Panc1 (cell line): ENCODE measurements around the gene IRF6. TPM values are rescaled to one million over a fixed set of nuclear protein-coding genes. Genes with fewer than 3 reads are reported as not detected.

Experiments used
- ATAC-seq: fragments of 200-7000 bp; cut with Tn5 transposase; 2 replicates; pipeline ENCODE4 v1.9.1; 2020; ENCODE audit warnings: mild to moderate bottlenecking, moderate library complexity
- BruUV-seq: library from RNA; stranded (reverse); fragments of 400-500 nt; replicated peaks from 2 replicates; lab custom pipeline; 2021; lab: Mats Ljungman, UMichigan
- CTCF ChIA-PET: fragments of 300-600 bp; sonication (Branson Sonifier 250); formaldehyde crosslinking; loops from one replicate; lab custom pipeline; 2022; ENCODE audit warnings: antibody characterized with exemption; lab: Charles Lee
- POLR2A ChIA-PET: fragments of 300-600 bp; sonication (Branson Sonifier 250); formaldehyde crosslinking; loops from one replicate; lab custom pipeline; 2022; ENCODE audit warnings: antibody characterized with exemption; lab: Charles Lee
- DNase-seq: peaks from one replicate; pipeline ENCODE4 v3.0.0-alpha.2; 2010; ENCODE audit warnings: low read depth, low spot score
- H3K27ac ChIP-seq: 2 replicates; pipeline ENCODE4 v1.5.1; 2011; ENCODE audit warnings: mild to moderate bottlenecking, low read length, inconsistent platforms
- H3K27me3 ChIP-seq: fragments of 200-500 bp; sonication (Bioruptor generic); 2 replicates; pipeline ENCODE4 v1.6.0; 2014; ENCODE audit warnings: low read length, inconsistent platforms; ENCODE audit not compliant: control insufficient read depth, insufficient read depth
- H3K36me3 ChIP-seq: fragments of 200-500 bp; sonication (Bioruptor generic); 2 replicates; pipeline ENCODE4 v1.5.1; 2014; ENCODE audit warnings: inconsistent platforms, mild to moderate bottlenecking, low read length, moderate library complexity; ENCODE audit not compliant: control insufficient read depth, insufficient read depth
- H3K4me1 ChIP-seq: 2 replicates; pipeline ENCODE4 v1.5.1; 2011; ENCODE audit warnings: inconsistent platforms, mild to moderate bottlenecking, low read length, moderate library complexity; ENCODE audit not compliant: control insufficient read depth, insufficient read depth
- H3K4me3 ChIP-seq, 2 experiments: 2 replicates each; pipeline ENCODE4 v1.5.1; 2011 to 2012; ENCODE audit warnings: low read depth in 2 of 2, low read length in 2 of 2, mild to moderate bottlenecking in 2 of 2, inconsistent platforms in 1 of 2, moderate library complexity in 1 of 2
- H3K9me3 ChIP-seq: fragments of 200-500 bp; sonication (Bioruptor generic); 2 replicates; pipeline ENCODE4 v1.5.1; 2014; ENCODE audit warnings: low read depth, mild to moderate bottlenecking, inconsistent platforms, low read length, moderate library complexity; ENCODE audit not compliant: control insufficient read depth, insufficient read depth
- POLR2AphosphoS5 ChIP-seq: IDR thresholded peaks from 2 replicates; pipeline ENCODE4 v1.6.1; 2012; ENCODE audit warnings: mild to moderate bottlenecking, low read depth, low read length, moderate library complexity
- SIN3A ChIP-seq: IDR thresholded peaks from 2 replicates; pipeline ENCODE4 v1.6.1; 2012; ENCODE audit warnings: low read depth, mild to moderate bottlenecking, low read length, moderate library complexity, borderline replicate concordance; ENCODE audit not compliant: insufficient read depth
- TCF7L2 ChIP-seq: IDR thresholded peaks from 2 replicates; pipeline ENCODE4 v1.6.1; 2011; ENCODE audit warnings: mild to moderate bottlenecking, low read depth, low read length, inconsistent platforms
- in situ Hi-C: cut with HindIII; loops from 2 replicates; pipeline ENCODE4 v1.10.0; 2016; ENCODE audit warnings: low sequenced_read_pairs, low pct_unique_long_range_greater_than_20kb
- intact Hi-C: fragments of 100-400 bp; cut with micrococcal nuclease; formaldehyde crosslinking; loops from one replicate; pipeline ENCODE4 v1.10.0; 2022; ENCODE audit not compliant: unreplicated experiment
- total RNA-seq: library from RNA; stranded (reverse); gene quantifications from one replicate; pipeline ENCODE4 v1.2.1, GENCODE V29; 2021; ENCODE audit not compliant: unreplicated experiment
- TF ChIP-seq, protein P1 (sequence below), 2 experiments: IDR thresholded peaks; 2 replicates each; pipeline ENCODE4 v1.6.1; 2011 to 2012; ENCODE audit warnings: low read depth in 2 of 2, control low read depth in 1 of 2, low read length in 1 of 2, mild to moderate bottlenecking in 1 of 2, moderate library complexity in 1 of 2; ENCODE audit not compliant: insufficient read depth in 1 of 2
- TF ChIP-seq, protein P2 (sequence below): fragments of 450-650 bp; IDR thresholded peaks from 2 replicates; pipeline ENCODE4 v1.5.1; 2017; ENCODE audit warnings: mild to moderate bottlenecking

Gene IRF6
- total RNA-seq, 1 experiment from 2014 or later = 0.64 TPM

DNA sequence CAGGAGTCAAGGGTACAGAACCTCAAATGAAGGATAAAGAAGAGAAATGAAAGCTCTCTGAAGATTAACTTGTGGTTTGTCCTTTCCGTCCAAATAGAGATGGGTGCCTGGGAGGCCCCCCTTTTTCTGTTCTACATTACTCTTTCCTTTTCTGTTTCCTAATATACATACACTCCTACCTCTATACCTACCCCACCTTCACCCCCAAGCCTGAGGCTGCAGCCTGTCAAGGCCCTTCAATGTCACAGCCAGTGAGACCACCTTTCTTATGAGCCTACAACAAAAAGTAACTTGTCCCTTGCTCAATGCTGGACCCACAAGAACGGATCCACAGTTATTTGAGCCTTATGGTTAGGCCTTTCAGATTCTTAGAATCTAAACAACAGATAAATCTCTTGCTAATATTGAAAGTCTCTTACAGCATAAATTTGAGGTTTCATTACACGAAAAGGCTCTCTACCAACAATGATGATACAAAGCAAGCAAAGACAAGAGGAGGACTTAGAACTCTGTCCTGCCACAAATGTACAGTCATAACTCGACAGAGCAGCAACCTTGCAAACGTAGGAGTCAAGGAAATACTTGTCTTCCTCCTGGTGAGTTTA, 54.2 kb downstream of the IRF6 start:
- in situ Hi-C loops (no loop called here), intact Hi-C loops (no loop called here)
- peaks cover 1% of the 10 kb centered on the region; the same call in 1 of the 2 replicates for H3K27me3 ChIP-seq
- no peak overlapping the region for H3K4me3 ChIP-seq
- TF ChIP-seq, protein P1, sequence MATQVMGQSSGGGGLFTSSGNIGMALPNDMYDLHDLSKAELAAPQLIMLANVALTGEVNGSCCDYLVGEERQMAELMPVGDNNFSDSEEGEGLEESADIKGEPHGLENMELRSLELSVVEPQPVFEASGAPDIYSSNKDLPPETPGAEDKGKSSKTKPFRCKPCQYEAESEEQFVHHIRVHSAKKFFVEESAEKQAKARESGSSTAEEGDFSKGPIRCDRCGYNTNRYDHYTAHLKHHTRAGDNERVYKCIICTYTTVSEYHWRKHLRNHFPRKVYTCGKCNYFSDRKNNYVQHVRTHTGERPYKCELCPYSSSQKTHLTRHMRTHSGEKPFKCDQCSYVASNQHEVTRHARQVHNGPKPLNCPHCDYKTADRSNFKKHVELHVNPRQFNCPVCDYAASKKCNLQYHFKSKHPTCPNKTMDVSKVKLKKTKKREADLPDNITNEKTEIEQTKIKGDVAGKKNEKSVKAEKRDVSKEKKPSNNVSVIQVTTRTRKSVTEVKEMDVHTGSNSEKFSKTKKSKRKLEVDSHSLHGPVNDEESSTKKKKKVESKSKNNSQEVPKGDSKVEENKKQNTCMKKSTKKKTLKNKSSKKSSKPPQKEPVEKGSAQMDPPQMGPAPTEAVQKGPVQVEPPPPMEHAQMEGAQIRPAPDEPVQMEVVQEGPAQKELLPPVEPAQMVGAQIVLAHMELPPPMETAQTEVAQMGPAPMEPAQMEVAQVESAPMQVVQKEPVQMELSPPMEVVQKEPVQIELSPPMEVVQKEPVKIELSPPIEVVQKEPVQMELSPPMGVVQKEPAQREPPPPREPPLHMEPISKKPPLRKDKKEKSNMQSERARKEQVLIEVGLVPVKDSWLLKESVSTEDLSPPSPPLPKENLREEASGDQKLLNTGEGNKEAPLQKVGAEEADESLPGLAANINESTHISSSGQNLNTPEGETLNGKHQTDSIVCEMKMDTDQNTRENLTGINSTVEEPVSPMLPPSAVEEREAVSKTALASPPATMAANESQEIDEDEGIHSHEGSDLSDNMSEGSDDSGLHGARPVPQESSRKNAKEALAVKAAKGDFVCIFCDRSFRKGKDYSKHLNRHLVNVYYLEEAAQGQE (IDR thresholded peaks at IDR 0.05; ENCODE audit: insufficient read depth in 1 of 2, low read depth in 2 of 2, low read length in 1 of 2) = no peak
- TF ChIP-seq TCF7L2 = no peak
- TF ChIP-seq, protein P2, sequence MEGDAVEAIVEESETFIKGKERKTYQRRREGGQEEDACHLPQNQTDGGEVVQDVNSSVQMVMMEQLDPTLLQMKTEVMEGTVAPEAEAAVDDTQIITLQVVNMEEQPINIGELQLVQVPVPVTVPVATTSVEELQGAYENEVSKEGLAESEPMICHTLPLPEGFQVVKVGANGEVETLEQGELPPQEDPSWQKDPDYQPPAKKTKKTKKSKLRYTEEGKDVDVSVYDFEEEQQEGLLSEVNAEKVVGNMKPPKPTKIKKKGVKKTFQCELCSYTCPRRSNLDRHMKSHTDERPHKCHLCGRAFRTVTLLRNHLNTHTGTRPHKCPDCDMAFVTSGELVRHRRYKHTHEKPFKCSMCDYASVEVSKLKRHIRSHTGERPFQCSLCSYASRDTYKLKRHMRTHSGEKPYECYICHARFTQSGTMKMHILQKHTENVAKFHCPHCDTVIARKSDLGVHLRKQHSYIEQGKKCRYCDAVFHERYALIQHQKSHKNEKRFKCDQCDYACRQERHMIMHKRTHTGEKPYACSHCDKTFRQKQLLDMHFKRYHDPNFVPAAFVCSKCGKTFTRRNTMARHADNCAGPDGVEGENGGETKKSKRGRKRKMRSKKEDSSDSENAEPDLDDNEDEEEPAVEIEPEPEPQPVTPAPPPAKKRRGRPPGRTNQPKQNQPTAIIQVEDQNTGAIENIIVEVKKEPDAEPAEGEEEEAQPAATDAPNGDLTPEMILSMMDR = no peak
- TF ChIP-seq SIN3A = no peak
- H3K4me1 ChIP-seq = no peaks in the 10 kb centered on the region
- BruUV-seq = no TSS peak
- ChIA-PET CTCF (no interaction called here), POLR2A (no interaction called here)
- H3K27ac ChIP-seq = no peak overlapping the region
- ATAC-seq (no peak), DNase-seq (no peak)
- H3K36me3 ChIP-seq = no peaks in the 10 kb centered on the region
- no peaks in the 10 kb centered on the region for H3K9me3 ChIP-seq

DNA sequence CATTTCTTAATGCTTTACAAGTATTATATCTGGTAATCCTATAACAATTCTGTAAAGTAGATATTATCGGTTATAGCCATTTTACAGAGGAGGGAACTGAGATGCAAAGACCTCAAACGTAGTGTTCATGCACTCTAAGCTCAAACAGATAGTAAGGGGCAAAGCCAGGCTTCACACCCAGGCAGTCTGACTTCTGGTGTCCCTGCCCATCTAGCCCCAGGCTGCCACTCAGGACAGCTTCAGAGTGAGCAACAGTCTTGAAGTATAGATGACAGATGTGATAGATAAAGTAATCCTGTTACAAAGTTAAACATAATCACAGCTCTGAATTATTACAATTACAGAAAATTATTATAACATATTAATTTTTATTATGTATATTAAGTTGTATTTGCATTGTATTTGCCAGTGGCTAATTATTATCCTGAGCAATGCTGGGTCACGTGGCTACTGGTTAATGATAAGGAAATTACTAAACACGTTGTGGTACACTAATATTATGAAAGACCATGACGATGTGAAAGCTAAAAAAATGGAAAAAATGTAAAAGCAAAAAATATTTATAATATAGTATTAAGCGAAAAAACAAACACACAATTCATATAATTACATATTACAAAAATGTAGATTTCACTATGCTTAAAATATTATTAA, 56.1 kb downstream of the IRF6 start:
- intact Hi-C loops (no loop called here), in situ Hi-C loops (no loop called here)
- H3K9me3 ChIP-seq = no peaks in the 10 kb centered on the region
- no peak overlapping the region for H3K27ac ChIP-seq
- peaks cover 4% of the 10 kb centered on the region; the same call in 1 of the 2 replicates for H3K27me3 ChIP-seq
- no peaks in the 10 kb centered on the region for H3K36me3 ChIP-seq
- TF ChIP-seq, protein P2 = no peak
- no peak for TF ChIP-seq POLR2AphosphoS5
- TF ChIP-seq, protein P1 (IDR thresholded peaks at IDR 0.05; ENCODE audit: insufficient read depth in 1 of 2, low read depth in 2 of 2, low read length in 1 of 2) = no peak
- TF ChIP-seq SIN3A = no peak
- no peak for TF ChIP-seq TCF7L2
- ChIA-PET CTCF (interaction anchor here (0.9 kb wide), 1 partner anchor 29 kb away, joined by 3 read pairs; no protein-coding TSS in a partner anchor), POLR2A (no interaction called here)
- H3K4me1 ChIP-seq = no peaks in the 10 kb centered on the region
- BruUV-seq = no TSS peak
- DNase-seq (no peak), ATAC-seq (no peak)
- no peak overlapping the region for H3K4me3 ChIP-seq
